ENCODE measurements around the gene TSGA10IP. TPM values are rescaled to one million over a fixed set of nuclear protein-coding genes. Genes with fewer than 3 reads are reported as not detected.
"Not testable (repeated sequence)": the region's sequence is repeated elsewhere in the genome, so short reads cannot be mapped to it uniquely, and the experiment has no call there.

The TSGA10IP gene
- total and polyA plus RNA-seq, 9 donors, result 0.09 to 0.19 (median 0.09) TPM; not detected in 4

DNA sequence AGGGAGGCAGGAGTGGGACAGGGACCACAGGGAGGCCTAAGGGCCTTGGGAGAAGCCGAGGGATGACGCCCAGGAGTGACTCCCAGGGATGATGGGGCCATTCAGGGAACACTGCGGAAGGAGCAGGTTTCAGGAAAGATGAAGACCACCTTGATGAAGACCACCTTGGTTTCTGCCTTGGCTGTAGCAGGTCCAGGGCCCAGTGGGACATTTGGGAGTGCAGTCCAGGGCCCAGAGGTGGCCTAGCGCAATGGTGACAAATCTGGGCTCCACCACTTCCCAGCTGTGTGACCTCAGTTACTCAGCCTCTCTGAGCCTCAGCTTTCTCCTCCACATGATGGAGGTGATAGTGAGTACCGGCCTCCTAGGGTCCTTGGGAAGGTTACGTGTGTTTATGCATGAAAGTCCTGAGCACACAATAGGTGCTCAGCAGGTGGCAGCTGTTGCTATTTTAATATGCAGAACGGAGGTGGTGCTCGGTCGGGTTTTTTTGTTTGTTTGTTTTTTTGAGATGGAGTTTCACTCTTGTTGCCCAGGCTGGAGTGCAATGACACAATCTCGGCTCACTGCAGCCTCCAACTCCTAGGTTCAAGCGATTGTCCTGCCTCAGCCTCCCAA, 770 bp downstream of the TSGA10IP start:
- no peaks in the 10 kb centered on the region for H3K36me3 ChIP-seq (ENCODE audit: control insufficient read depth, insufficient read depth, low read length)
- no peaks in the 10 kb centered on the region for H3K9me3 ChIP-seq (replicated peaks; ENCODE audit: control insufficient read depth, low read depth, low read length)
- no peak overlapping the region for H3K4me3 ChIP-seq (ENCODE audit: low read length)
- no peak for DNase-seq
- 79% methylated on average over 8 of the region's 11 CpGs for WGBS (ENCODE audit: insufficient coverage)
- H3K27me3 ChIP-seq (ENCODE audit: control insufficient read depth, insufficient read depth, low read length), result peaks cover 6% of the 10 kb centered on the region
- no peak overlapping the region for H3K27ac ChIP-seq (ENCODE audit: low read length)
- H3K4me1 ChIP-seq (ENCODE audit: control insufficient read depth, insufficient read depth, low read length), result no peaks in the 10 kb centered on the region

GRCh38 chr11:65946655-65947054, 1.4 kb downstream of the TSGA10IP start:
- peaks cover 3% of the 10 kb centered on the region for H3K27me3 ChIP-seq (ENCODE audit: control insufficient read depth, insufficient read depth, low read length)
- 80% methylated on average over 2 of the region's 4 CpGs for WGBS (ENCODE audit: insufficient coverage)
- no peak overlapping the region for H3K27ac ChIP-seq (ENCODE audit: low read length)
- H3K9me3 ChIP-seq (replicated peaks; ENCODE audit: control insufficient read depth, low read depth, low read length), result no peaks in the 10 kb centered on the region
- no peak overlapping the region for H3K4me3 ChIP-seq (ENCODE audit: low read length)
- DNase-seq, result no peak
- no peaks in the 10 kb centered on the region for H3K4me1 ChIP-seq (ENCODE audit: control insufficient read depth, insufficient read depth, low read length)
- H3K36me3 ChIP-seq (ENCODE audit: control insufficient read depth, insufficient read depth, low read length), result no peaks in the 10 kb centered on the region

DNA sequence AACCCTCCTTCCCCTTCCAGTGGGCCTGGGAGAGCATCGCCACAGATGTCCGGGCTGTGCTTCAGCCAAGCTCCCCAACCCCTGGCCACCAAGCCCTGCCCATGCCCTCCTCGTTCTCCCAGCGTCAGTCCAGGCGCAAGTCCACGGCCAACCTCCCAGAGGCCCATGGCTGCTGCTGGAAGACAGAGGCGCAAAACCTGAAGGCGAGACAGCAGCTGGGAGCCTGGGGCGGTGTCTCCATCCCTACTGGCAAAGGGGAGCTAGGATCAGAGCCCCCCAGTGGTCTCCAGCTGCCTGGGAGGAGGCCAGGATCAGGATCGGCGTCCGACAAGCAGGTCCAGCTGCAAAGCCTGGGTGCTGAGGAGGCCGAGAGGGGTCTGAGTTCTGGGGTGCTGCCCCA, 1.9 kb downstream of the TSGA10IP start:
- Histone ChIP-seq H3K27me3 (ENCODE audit: control insufficient read depth, insufficient read depth, low read length) (peaks cover 2% of the 10 kb centered on the region), H3K27ac (ENCODE audit: low read length) (no peak overlapping the region), H3K36me3 (ENCODE audit: control insufficient read depth, insufficient read depth, low read length) (no peaks in the 10 kb centered on the region), H3K4me1 (ENCODE audit: control insufficient read depth, insufficient read depth, low read length) (no peaks in the 10 kb centered on the region), H3K9me3 (replicated peaks; ENCODE audit: control insufficient read depth, low read depth, low read length) (no peaks in the 10 kb centered on the region), H3K4me3 (ENCODE audit: low read length) (no peak overlapping the region)
- DNase-seq, result peak; percentile 32
- WGBS (ENCODE audit: insufficient coverage), result 30% methylated on average over 13 of the region's 13 CpGs

GRCh38 chr11:65947603-65948125, 2.4 kb downstream of the TSGA10IP start:
- H3K27ac ChIP-seq (ENCODE audit: low read length), result no peak overlapping the region
- DNase-seq, result no peak
- no peaks in the 10 kb centered on the region for H3K27me3 ChIP-seq (ENCODE audit: control insufficient read depth, insufficient read depth, low read length)
- no peaks in the 10 kb centered on the region for H3K36me3 ChIP-seq (ENCODE audit: control insufficient read depth, insufficient read depth, low read length)
- WGBS (ENCODE audit: insufficient coverage), result 73% methylated on average over 11 of the region's 12 CpGs
- no peaks in the 10 kb centered on the region for H3K9me3 ChIP-seq (replicated peaks; ENCODE audit: control insufficient read depth, low read depth, low read length)
- no peaks in the 10 kb centered on the region for H3K4me1 ChIP-seq (ENCODE audit: control insufficient read depth, insufficient read depth, low read length)
- H3K4me3 ChIP-seq (ENCODE audit: low read length), result no peak overlapping the region

DNA sequence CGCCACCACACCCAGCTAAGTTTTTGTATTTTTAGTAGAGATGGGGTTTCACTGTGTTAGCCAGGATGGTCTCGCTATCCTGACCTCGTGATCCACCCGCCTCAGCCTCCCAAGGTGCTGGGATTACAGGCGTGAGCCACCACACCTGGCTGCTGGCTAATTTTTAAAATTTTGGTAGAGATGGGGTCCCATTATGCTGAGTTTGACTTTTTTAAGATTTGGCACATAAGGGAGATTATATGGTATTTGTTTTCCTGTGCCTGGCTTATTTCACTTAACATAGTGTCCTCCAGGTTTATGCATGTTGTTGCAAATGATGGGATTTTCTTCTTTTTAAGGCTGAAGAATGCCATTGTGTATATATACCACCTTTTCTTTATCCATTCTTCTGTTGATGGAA, 5.4 kb downstream of the TSGA10IP start:
- not testable (repeated sequence) for H3K9me3 ChIP-seq (replicated peaks; ENCODE audit: control insufficient read depth, low read depth, low read length); H3K27me3 ChIP-seq (ENCODE audit: control insufficient read depth, insufficient read depth, low read length); H3K4me1 ChIP-seq (ENCODE audit: control insufficient read depth, insufficient read depth, low read length); DNase-seq; H3K36me3 ChIP-seq (ENCODE audit: control insufficient read depth, insufficient read depth, low read length); H3K4me3 ChIP-seq (ENCODE audit: low read length); H3K27ac ChIP-seq (ENCODE audit: low read length)
- WGBS (ENCODE audit: insufficient coverage), result 89% methylated on average over 4 of the region's 5 CpGs

DNA sequence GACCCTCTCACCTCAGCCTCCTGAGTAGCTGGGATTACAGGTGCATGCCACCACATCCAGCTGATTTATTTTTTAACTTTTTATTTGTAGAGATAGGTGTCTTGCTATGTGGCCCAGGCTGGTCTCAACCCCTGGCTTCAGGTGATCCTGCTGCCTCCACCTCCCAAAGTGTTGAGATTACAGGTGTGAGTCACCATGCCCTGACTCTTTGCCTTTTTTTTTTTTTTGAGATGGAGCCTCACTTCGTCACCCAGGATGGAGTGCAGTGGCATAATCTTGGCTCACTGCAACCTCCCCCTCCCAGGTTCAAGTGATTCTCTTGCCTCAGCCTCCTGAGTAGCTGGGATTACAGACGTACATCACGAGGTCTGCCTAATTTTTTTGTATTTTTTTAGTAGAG, 6.4 kb downstream of the TSGA10IP start:
- H3K4me3 ChIP-seq (ENCODE audit: low read length); H3K4me1 ChIP-seq (ENCODE audit: control insufficient read depth, insufficient read depth, low read length); H3K9me3 ChIP-seq (replicated peaks; ENCODE audit: control insufficient read depth, low read depth, low read length); H3K36me3 ChIP-seq (ENCODE audit: control insufficient read depth, insufficient read depth, low read length); DNase-seq; H3K27ac ChIP-seq (ENCODE audit: low read length); H3K27me3 ChIP-seq (ENCODE audit: control insufficient read depth, insufficient read depth, low read length): not testable (repeated sequence)
- WGBS (ENCODE audit: insufficient coverage), result 55% methylated on average over 2 of the region's 3 CpGs

DNA sequence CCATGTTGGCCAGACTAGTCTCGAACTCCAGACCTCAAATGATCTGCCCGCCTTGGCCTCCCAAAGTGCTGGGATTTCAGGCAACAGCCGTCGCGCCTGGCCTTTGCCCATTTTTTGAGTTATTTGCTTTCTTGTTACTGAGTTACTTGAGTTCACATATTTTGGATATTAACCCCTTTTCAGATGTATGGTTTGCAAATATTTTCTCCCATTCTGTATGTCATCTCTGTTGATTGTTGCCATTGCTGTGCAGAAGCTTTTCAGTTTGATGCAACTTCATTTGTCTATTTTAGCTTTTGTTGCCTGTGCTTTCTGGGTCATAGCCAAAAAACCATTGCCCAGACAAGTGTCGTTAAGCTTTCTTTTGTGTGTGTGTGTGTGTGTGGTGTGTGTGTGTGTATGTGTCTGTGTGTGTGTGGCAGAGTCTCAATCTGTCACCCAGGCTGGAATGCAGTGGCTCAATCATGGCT, 6.8 kb downstream of the TSGA10IP start:
- no peak for DNase-seq
- H3K4me1 ChIP-seq (ENCODE audit: control insufficient read depth, insufficient read depth, low read length), result no peaks in the 10 kb centered on the region
- no peak overlapping the region for H3K27ac ChIP-seq (ENCODE audit: low read length)
- no peak overlapping the region for H3K4me3 ChIP-seq (ENCODE audit: low read length)
- 57% methylated on average over 3 of the region's 6 CpGs for WGBS (ENCODE audit: insufficient coverage)
- H3K9me3 ChIP-seq (replicated peaks; ENCODE audit: control insufficient read depth, low read depth, low read length), result no peaks in the 10 kb centered on the region
- H3K36me3 ChIP-seq (ENCODE audit: control insufficient read depth, insufficient read depth, low read length), result no peaks in the 10 kb centered on the region
- no peaks in the 10 kb centered on the region for H3K27me3 ChIP-seq (ENCODE audit: control insufficient read depth, insufficient read depth, low read length)

DNA sequence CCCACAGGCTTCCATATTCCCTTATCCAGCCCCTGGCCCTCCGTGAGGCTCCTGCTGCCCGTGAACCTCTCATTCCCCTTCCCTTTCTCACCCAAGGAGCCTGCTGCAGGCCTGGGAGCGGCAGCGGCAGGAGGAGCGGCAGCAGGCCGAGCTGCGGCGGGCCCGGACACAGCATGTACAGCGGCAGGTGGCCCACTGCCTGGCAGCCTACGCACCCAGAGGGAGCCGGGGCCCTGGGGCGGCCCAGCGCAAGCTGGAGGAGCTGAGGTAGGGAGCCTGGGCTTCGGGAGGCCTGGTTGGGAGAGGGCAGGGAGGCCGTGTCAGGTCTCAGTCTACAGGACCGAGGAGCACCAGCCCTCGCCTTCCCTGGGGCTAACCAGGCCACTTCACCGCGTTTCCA, 8.2 kb downstream of the TSGA10IP start:
- WGBS (ENCODE audit: insufficient coverage), result 87% methylated on average over 16 of the region's 20 CpGs
- no peaks in the 10 kb centered on the region for H3K36me3 ChIP-seq (ENCODE audit: control insufficient read depth, insufficient read depth, low read length)
- H3K27me3 ChIP-seq (ENCODE audit: control insufficient read depth, insufficient read depth, low read length), result no peaks in the 10 kb centered on the region
- H3K4me1 ChIP-seq (ENCODE audit: control insufficient read depth, insufficient read depth, low read length), result no peaks in the 10 kb centered on the region
- no peaks in the 10 kb centered on the region for H3K9me3 ChIP-seq (replicated peaks; ENCODE audit: control insufficient read depth, low read depth, low read length)
- DNase-seq, result no peak
- no peak overlapping the region for H3K4me3 ChIP-seq (ENCODE audit: low read length)
- H3K27ac ChIP-seq (ENCODE audit: low read length), result no peak overlapping the region

- no peaks in the 10 kb centered on the region for H3K4me1 ChIP-seq (ENCODE audit: control insufficient read depth, insufficient read depth, low read length)
- WGBS (ENCODE audit: insufficient coverage), result 69% methylated on average over 3 of the region's 8 CpGs
Measured at GRCh38 chr11:65954771-65955170, 9.5 kb downstream of the TSGA10IP start.

GRCh38 chr11:65958291-65958690, 13.0 kb downstream of the TSGA10IP start:
- 29% methylated on average over 1 of the region's 4 CpGs for WGBS (ENCODE audit: insufficient coverage)
- H3K4me3 ChIP-seq (ENCODE audit: low read length), result no peak overlapping the region

More at GRCh38 chr11:65954771-65955170, 9.5 kb downstream of the TSGA10IP start:
- no peak for DNase-seq
- no peaks in the 10 kb centered on the region for H3K27me3 ChIP-seq (ENCODE audit: control insufficient read depth, insufficient read depth, low read length)
- no peak overlapping the region for H3K4me3 ChIP-seq (ENCODE audit: low read length)
- H3K9me3 ChIP-seq (replicated peaks; ENCODE audit: control insufficient read depth, low read depth, low read length), result no peaks in the 10 kb centered on the region
- H3K36me3 ChIP-seq (ENCODE audit: control insufficient read depth, insufficient read depth, low read length), result no peaks in the 10 kb centered on the region
- H3K27ac ChIP-seq (ENCODE audit: low read length), result no peak overlapping the region

More at GRCh38 chr11:65958291-65958690, 13.0 kb downstream of the TSGA10IP start:
- Histone ChIP-seq H3K27me3 (ENCODE audit: control insufficient read depth, insufficient read depth, low read length) (no peaks in the 10 kb centered on the region), H3K9me3 (replicated peaks; ENCODE audit: control insufficient read depth, low read depth, low read length) (no peaks in the 10 kb centered on the region), H3K27ac (ENCODE audit: low read length) (no peak overlapping the region), H3K36me3 (ENCODE audit: control insufficient read depth, insufficient read depth, low read length) (no peaks in the 10 kb centered on the region), H3K4me1 (ENCODE audit: control insufficient read depth, insufficient read depth, low read length) (peaks cover 18% of the 10 kb centered on the region)
- DNase-seq, result no peak
